ENCODE data around the gene DLEC1.
"Not testable (repeated sequence)": the region's sequence is repeated elsewhere in the genome, so short reads cannot be mapped to it uniquely, and the experiment has no call there.

Gene DLEC1

DNA sequence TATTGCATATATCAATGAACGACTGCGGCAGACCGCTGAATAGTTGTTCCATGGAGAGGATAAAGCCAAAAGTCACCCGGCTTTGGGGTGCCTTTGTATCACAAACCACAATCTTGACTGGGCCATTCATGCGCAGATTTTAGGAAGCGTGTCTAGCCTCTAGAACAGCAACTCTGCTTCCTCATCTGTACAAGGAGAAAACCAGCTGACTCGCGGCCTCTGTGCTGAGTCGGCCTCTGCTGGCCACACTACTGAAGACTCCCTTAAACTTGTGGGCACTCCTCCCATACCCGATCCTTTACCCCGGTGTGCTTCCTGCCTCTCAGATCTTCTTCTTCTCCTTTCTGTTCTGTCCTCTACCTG is 872 bp downstream of the DLEC1 start:
- peak; percentile 91 for DNase-seq

DNA sequence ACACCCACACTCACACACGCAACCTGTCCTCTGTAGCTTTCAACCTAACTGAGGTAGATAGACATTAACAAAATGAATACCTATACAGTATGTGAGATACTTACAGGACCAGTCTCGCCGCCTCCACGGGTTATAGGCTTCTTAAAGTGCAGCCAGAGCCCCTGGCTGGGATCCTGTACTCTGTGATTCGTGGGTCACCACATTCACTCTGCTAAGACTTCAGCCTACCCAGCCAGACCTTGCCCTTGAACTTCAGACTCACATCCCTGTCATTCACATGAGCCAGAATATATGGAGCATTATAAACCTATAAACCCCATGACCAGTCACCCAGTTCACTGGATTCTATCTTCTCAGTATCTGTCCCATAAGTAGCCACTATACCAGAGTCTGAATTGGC is 1.4 kb downstream of the DLEC1 start:
- no peak for DNase-seq

DNA sequence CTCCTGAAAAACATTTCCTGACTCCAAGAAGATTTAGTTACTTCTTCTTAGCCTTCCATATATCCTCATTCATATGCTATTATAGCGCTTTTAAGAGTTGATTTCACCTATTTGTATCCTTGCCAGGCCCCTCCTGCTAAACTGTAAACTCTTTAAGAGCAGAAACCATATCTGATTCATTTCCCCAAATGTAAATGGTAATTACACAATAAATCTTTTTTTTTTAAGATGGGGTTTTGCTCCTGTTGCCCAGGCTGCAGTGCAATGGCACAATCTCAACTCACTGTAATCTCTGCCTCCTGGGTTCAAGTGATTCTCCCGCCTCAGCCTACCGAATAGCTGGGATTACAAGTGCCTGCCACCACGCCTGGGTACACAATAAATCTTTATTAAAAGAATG is 4.5 kb downstream of the DLEC1 start:
- peak; percentile 14 for DNase-seq

DNA sequence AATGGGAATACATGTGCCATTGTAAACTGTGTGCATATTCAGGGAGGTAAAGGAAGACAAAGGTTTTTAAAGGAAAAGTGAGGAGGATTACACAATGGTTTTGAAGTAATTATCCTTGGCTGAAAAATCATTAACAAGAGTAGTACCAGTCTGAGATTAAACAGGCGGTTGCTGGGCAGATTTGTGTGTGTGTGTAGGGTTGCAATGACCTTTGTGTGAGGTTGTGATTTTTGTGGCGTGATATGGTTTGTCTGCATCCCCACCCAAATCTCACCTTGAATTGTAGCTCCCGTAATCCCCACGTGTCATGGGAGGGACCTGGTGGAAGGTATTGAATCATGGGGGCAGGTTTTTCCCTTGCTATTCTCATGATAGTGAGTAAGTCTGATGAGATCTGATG is 7.0 kb downstream of the DLEC1 start:
- no peak for DNase-seq

DNA sequence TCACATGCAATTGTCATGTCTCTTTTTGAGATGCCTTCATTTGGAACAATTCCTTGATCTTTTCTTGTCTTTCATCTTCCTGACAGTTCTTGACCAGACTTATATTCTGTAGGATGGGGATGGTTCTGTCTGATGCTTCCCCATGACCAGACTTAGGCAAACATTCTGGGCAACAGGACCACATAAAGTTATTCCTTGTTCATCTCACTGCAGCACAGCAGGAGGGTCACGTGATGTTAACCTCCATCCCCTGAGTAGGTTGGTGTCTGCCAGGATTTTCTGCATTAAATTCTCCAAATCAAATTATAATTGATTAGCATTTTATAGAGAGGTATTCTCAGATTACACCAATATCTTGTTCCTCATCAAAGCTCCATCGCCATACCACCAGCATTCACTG is 7.8 kb downstream of the DLEC1 start:
- no peak for DNase-seq

DNA sequence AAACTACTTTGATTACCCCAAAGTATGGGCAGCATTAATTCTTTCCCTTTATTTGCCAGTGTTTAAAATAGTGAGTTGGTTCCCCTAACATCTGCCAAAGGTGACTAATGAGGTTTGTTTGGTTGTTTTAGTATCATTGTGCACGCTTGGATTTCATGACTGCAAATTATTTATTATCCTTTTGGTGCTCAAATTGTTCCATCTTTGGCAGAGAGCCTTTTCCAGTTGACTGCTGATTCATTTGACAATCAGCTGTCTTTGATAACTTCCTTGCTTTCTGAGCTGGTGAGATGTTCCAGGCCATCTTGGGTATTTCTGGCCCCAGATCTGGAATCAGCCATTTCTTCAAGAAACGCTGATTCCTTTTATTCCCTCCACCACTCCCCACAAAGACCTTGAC is 8.9 kb downstream of the DLEC1 start:
- no peak for DNase-seq

DNA sequence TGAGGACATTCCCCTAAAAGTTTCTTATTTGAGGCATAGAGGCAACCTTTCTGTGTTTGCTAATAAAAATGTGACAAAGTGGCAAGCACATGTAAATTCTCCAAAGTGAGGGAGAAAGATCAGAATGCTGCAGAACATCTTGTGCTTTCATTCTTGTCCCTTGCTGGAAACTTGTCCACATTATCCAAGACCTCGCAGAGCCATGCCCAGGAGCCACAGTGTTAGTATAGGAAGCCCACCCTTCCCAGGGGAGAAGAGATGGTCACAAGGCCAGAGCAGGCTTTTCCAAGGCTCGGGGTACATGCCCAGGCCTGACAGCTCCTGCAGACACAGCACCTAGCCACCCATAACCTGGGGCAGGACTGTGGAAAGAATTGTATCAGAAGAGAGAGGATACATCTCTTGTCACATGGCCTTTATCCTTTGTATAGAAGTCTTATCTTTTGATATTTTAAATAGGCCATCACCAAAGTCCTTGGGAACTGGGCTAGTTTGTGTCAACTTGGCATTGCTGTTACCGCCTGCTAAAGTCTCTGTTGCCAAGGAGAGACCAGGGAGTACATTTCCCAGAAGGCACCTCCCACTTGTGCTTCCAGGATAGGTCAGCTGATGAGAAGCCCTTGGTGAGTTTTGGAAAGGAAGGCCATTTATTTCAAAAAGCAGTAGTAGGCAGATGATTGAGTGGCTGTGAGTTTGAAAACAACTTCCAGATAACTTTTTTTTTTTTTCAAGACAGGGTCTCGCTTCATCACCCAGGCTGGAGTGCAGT is 10.5 kb downstream of the DLEC1 start:
- no peak for DNase-seq

DNA sequence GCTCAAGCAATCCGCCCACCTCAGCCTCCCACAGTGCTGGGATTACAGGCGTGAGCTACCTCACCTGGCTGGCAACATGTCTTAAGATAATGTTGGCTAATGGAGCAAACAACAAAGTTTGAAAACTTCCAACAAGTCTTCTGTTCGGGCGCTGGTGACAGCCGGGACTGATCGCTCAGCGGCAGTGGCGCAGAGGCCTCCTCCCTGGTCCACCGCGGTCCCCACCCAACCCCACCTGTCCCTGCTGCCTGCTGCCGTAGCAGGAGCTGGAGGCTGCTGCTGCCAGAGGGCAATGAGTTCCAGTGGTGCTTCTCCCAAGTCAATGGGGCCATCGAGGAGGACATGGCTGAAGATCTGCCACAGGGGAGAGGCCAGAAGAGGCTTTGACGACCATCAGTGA is 12.1 kb downstream of the DLEC1 start:
- DNase-seq, result no peak

DNA sequence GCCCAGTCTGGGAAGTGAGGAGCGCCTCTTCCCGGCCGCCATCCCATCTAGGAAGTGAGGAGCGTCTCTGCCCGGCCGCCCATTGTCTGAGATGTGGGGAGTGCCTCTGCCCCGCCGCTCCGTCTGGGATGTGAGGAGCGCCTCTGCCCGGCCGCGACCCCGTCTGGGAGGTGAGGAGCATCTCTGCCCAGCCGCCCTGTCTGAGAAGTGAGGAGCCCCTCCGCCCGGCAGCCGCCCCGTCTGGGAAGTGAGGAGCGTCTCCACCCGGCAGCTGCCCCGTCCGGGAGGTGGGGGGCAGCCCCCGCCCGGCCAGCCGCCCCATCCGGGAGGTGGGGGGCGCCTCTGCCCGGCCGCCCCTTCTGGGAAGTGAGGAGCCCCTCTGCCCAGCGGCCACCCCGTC is 14.3 kb downstream of the DLEC1 start:
- not testable (repeated sequence) for DNase-seq

DNA sequence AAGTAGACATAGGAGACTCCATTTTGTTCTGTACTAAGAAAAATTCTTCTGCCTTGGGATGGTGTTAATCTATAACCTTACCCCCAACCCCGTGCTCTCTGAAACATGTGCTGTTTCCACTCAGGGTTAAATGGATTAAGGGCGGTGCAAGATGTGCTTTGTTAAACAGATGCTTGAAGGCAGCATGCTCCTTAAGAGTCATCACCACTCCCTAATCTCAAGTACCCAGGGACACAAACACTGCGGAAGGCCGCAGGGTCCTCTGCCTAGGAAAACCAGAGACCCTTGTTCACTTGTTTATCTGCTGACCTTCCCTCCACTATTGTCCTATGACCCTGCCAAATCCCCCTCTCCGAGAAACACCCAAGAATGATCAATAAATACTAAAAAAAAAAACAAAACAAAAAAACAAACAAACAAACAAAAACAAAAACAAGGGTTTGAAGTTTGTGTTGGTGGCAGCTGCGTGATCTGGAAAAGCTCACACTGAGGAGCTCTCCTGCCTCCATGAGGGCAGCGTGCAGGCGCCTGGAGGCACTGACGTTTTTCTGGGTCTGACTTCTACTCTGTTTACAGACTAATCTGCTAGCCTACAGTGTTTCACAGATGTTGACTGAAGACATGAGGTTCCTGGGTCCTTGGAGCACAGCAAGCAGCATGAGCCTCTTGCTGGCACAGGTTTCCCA is 14.9 kb downstream of the DLEC1 start:
- not testable (repeated sequence) for DNase-seq

DNA sequence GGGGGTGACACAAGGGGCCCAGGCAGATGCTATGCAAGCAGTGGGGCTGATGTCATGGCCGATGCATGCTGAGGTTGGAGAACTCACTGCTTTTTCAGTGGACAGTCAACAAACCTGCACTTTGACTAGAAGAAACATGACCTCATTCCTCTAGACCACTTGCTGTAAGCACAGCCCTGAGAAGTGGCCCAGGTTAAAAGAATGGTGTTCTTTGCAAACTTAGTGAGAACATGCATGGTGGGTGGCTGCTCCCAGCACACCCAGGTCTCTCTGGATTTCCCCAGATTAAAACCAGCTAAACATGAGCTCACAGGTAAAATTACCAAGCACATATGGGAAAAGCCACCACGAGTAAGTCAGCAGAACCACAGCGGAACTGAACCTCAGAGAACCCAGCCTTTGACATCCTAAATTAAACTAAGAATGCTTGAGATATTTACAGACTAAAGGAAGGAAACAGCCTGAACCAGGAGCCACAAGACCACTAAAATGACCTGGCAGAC is 15.5 kb downstream of the DLEC1 start:
- no peak for DNase-seq

DNA sequence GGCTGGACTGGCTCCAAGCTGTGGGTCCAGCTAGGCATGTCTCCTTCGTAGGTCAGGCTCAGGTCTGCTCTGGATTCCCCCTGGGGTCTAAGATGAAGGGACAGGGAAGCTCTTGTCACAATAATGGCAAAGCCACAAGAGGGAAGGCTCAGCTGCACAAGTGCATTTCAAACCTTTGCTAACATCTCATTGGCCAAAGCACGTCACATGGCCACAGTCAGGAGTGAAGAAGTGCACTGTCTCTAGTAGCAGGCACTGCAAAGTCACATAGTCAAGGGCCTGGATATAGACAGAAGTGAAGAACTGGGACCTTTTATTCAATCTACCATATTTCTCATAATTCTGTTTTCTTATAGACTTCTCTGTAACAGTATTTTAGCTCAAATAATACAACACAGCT is 20.1 kb downstream of the DLEC1 start:
- no peak for DNase-seq

DNA sequence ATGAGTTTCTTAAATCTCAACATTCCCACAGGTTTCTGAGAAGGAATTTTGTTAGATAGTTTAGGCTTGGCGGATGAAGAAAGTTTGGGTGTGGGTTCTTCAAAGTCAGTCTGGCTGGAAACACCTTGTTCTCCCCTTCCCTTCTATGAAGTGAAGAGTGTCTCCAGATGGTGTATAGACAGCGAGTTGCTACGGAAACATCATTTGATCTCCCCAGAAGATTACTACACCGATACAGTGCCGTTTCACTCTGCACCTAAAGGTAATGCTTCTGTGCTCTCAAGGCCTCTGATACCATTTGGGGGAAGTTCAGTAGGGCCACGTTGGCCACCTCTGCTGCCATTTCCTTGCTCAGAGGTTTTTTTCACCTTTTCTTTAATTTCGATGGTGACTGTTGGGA is 20.6 kb downstream of the DLEC1 start:
- DNase-seq, result no peak

DNA sequence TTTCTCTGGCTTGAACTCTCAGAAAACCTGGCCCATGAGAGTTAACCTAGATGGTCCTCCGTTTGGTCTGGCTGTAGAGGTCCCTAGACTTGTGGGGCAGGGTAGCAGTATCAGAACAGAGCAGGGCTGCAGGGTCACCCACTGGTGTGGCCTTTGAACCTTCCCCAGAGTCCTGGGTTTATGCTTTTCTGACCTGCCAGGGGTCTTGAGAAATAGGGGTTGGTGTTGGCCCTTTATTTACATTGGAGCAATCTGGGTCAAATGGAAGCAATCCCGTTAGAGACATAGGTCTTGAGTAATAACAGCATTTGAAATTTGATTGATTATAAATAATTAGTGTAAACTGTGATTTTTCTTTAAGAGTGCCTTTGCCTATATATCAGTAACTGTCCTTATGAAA is 23.8 kb downstream of the DLEC1 start:
- no peak for DNase-seq

DNA sequence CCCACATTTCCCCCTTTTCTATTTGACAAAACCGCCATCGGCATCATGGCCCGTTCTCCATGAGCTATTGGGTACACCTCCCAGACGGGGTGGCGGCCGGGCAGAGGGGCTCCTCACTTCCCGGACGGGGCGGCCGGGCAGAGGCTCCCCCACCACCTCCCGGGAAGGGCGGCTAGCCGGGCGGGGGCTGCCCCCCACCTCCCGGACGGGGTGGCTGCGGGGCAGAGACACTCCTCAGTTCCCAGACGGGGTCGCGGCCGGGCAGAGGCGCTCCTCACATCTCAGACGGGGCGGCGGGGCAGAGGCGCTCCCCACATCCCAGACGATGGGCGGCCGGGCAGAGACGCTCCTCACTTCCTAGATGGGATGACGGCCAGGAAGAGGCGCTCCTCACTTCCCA is 25.4 kb downstream of the DLEC1 start:
- DNase-seq, result not testable (repeated sequence)

DNA sequence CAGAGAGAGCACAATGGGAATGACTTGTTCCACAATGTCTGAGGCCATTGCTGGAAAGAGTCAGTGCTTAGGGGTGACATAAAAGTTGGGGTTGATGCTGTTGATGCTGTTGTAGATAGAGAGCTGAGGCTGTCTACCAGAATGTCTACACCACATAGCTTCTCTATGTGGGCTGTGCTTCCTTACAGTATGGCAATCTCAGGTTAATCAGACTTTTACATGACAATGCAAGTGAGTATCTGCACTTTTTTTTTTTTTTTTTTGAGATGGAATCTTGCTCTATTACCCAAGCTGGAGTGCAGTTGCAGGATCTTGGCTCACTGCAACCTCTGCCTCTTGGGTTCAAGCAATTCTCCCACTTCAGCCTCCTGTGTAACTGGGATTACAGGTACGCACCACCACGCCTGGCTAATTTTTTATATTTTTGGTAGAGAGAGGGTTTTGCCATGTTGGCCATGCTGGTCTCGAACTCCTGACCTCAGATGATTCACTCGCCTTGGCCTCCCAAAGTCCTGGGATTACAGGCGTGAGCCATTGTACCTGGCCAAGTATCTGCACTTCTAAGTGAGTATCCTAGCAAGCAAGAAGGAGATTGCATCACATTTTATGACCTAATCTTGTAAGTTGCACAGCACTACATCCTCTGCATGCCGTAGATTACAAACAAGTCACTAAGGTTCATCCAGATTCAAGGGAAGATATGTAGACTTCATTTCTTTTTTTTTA is 28.7 kb downstream of the DLEC1 start:
- no peak for DNase-seq

DNA sequence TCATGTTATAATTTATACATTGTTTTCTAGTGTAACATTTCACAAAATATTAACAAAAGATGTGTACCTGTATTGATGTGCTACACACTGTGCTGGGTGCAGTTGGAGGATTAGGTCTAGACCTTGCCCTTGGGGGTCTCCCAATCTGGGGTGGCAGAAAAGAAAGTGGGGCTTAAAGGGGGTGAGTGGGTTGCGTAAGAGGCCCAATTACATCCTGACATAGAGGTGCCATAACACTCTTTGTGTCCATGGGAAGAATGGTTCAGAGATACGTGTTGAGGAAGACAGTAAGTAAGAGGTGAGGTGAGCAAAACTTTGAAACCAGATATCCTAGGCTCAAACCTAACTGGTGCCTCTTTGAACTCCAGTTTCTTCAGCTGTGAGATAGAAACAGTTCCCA is 31.0 kb downstream of the DLEC1 start:
- no peak for DNase-seq

DNA sequence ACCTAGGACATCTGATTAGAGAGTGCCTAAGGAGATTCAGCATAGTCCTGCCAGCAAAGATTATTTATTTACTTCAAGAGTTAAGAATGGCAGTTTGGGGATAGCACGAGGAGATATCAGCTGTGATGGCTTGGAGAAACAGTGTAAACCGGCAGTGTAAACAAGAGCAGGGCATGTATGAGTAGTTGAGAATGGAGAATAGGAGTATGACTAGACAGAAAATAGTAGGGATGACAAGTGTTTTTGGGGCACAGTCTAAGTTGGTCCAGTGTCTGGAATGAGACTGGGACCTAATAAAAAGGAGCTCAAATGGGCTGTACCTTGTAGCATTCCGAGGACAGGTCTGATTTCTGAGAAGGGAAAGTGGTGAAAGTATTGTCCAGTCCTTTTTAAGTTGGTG is 38.1 kb downstream of the DLEC1 start:
- not testable (repeated sequence) for DNase-seq

DNA sequence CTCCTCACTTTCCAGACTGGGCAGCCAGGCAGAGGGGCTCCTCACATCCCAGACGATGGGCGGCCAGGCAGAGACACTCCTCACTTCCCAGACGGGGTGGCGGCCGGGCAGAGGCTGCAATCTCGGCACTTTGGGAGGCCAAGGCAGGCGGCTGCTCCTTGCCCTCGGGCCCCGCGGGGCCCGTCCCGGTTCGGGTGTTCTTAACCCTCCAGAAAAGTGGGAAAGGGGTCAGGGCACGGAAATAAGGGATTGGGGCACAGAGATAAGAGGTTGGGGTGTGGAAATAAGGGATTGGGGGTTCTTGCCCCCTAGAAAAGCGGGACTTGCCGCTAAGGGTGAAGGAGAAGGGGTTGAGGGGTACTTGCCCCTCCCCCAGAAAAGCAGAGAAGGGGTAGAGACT is 43.3 kb downstream of the DLEC1 start:
- DNase-seq, result not testable (repeated sequence)

DNA sequence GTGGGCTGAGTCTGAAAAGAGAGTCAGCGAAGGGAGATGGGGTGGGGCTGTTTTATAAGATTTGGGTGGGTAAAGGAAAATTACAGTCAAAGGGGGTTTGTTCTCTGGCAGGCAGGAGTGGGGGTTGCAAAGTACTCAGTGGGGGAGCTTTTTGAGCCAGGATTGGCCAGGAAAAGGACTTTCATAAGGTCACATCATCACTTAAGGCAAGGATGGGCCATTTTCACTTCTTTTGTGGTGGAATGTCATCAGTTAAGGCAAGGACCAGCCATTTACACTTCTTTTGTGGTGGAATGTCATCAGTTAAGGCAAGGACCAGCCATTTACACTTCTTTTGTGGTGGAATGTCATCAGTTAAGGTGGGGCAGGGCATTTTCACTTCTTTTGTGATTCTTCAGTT is 44.2 kb downstream of the DLEC1 start:
- DNase-seq, result not testable (repeated sequence)

DNA sequence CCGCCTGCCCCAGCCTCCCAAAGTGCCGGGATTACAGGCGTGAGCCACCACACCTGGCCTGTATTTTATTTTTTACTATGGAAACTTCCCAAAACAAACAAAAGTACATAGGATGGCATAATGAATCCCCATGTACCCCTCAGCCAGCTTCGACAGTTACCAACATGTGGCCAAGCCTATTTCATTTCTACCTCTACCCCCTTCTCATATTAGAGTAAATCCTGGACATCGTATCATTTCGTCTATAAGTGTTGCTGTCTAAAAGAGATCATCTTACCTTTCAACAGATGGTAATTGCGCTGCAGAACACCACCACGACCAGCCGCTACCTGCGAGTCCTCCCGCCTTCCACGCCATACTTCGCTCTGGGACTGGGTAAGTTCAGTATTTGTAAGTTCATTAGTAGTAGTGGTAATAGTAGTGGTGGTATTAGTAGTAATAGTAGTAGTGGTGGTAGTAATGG is 44.9 kb downstream of the DLEC1 start:
- DNase-seq, result no peak

DNA sequence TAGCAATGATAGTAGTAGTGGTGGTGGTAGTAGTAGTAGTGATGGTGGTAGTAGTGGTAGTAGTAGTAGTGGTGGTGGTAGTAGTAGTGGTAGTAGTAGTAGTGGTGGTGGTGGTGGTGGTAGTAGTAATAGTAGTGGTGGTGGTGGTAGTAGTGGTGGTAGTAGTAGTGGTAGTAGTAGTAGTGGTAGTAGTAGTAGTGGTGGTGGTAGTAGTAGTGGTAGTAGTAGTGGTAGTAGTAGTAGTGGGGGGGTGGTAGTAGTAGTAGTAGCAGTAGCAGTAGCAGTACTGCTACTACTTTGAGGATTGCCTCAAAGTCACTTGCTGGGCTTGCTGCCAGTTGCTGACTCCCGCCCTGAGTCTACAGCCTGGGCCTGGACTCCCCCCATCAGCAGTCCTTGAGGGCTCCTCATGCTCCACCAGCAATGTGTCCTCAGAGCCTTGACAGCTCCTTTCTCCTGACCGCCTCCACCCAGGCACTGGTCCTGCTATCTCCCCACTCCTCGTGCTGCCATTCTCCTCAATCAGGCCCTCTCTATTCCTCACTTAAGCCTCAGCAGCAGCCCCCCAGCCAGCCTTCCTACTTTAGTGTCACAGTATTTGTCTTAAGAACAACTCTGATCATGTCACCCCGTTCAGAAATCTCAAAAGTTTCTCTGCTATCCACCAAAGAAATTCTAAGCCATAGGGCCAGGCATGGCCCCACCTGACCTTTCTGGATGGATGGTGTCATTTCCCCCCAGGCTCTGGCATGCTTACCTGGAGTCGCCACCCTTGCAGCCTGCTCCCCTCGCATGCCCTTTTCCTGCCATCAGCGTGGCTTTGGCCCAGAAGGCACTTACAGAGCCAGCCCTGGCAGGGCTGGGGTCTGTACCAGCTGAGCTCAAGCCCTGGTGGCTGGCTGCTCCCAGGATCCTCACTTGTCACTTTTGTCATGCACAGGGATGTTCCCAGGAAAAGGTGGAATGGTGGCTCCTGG is 45.6 kb downstream of the DLEC1 start:
- DNase-seq, result no peak

Data from MV-4-11 (cell line).